WI38 (cell line): ENCODE results near the gene TDRD9.

Experiments used
- H3K4me3 ChIP-seq: 2 replicates; pipeline ENCODE4 v1.5.1; 2011; ENCODE audit warnings: low read depth, mild to moderate bottlenecking, control low read depth, low read length
- CTCF ChIP-seq: IDR thresholded peaks from 2 replicates; pipeline ENCODE4 v1.5.1; 2012; ENCODE audit warnings: low read depth, mild to moderate bottlenecking, control low read depth, low read length

The TDRD9 gene

GRCh38 chr14:104087505-104087904 is 159.2 kb downstream of the TDRD9 start:
- no peak for TF ChIP-seq CTCF
- H3K4me3 ChIP-seq, result no peak overlapping the region

DNA sequence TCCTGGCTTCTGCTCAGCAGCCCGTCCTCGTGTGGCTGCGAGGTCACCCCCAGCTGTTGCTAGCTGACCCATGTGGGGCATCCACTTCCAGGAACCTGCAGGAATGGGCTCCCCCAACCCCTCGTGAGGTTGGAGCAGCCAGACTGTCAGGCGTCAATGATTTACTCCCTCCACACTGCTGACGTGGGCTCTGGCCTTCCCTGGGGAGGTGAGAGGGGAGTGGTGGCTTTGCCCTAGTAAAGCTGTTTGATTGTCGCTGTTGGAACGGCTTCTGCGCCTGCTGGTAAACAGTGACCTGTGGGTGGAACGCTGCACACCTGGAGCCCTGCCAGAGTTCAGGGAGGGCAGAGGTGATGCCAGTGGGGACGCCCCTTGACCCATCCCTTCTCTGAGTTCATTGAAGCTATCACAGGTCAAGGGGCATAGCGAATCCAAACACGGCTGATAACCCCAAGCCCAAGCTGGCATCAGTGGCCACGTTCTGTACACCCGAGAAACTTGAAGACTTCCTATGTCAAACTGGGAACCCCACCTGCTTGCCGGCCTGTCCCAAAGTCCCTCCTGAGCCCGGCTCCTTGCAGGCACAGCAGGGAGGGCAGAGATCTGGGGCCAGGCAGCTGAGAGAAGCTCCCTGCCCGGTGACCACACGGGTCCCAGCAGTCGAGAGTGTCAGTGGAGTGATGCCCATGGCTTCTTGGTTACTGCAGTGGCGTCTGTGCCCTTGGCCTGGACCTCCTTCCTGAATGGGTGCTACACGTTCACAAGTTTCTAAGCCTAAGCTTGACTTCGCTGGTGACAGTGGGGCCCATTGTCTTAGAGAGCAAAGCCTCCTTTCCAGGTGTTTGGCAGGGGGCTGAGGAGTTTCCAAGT is 160.0 kb downstream of the TDRD9 start:
- H3K4me3 ChIP-seq, result no peak overlapping the region
- no peak for TF ChIP-seq CTCF

DNA sequence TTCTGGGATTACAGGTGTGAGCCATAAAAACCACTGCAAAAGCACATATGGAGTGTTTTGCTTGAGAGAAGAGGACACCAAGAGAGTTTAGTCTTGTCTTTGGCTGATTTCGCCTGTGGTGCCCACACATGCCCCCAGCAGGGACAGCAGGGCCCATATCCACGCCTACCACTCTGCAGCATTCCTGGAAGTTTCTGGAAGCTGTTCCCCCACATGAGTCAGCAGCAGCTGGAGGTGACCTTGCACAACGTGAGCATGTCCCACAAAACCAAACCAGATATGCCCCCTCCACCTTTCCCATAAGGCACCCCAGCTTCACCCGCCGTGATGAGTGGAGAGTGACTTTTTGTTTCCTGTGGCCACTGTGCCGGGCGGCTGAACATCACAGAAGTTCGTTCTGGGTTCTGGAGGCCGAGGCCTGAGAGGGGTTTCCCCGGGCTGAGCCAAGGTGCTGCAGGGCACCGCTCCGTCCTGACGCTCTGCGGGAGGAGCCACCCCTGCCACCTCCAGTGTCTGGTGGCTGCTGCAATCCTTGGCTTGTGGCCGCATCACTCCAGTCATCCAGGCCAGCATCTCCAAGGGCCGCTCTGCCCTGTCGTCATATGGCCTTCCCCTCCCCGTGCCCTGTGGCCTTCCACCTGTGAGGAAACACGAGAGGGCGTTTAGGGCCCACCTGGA is 162.0 kb downstream of the TDRD9 start:
- no peak for TF ChIP-seq CTCF
- no peak overlapping the region for H3K4me3 ChIP-seq

DNA sequence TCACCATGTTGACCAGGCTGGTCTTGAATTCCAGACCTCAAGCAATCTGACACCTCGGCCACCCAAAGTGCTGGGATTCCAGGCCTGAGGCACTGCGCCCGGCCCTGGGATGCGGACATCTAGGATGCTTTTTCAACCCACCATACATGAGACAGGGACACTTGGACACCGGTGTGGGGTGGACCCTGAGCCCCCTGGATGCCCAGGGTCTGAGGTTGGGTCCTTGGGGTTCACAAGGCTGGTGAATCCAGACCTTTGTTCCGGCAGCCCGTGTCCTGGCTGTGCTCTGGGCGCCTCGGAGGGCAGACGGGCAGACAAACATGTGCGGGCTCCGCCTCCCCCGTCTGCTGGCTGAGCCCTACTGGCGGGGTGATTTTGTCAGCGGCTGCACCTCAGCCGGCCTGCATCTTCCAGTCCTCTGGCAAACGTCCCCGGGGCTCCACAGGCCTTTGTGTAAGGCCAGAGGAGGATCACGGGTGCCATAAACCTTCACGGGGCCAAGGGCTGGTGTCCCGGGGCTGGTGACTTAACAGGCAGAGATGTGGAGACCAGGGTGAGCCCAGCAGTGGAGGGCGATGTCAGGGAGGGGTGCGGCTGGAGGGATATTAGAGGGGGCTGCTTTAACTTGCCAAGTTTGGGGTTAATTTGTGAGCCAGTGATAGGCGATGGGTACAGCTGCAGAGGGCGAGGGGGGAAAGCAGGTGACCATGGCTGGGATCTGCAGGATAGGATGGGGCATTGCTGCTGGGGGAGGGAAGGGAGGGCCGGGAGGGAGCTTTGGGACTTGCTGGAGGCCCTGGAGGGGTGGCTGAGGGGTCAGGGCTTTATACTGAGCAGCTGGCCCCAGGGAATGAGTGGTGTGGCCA is 163.0 kb downstream of the TDRD9 start:
- no peak for TF ChIP-seq CTCF
- no peak overlapping the region for H3K4me3 ChIP-seq

DNA sequence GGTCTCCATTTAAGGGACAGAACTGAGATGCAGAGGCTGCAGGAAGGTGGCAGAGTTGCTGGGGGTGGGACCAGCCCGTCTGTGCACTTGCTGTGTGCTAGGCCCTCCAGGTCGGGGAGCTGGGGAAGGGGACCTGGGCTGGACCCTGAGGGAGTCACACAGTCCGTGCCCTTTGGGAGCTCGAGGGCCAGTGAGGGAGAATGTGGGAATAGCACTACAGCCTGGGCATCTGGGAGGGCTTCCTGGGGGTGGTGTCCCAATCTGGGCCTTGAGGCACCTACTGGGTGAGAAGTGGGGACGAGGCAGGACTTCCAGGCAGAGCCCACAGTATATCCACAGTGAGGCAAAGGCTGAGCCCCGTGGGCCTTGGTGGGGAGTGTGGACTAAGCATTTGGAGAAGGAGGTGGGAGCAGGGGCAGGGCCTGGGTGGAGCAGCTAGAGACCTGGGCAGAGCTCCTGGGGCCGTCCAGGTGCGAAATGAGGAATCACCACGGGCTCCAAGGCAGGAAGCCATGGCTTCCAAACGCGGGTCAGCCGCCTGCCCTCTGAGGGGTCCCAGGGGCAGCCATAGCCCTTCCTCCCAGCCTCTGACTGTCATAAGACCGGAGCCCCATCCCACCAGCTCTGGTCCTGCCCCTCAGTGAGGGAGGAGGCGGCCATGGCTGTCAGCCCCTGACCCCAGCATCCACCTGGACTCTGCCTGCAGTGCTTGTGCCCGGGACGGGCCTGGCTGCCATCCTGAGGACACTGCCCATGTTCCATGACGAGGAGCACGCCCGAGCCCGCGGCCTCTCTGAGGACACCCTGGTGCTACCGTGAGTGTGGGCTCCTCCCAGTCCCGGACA is 163.9 kb downstream of the TDRD9 start:
- no peak for TF ChIP-seq CTCF
- H3K4me3 ChIP-seq, result no peak overlapping the region

GRCh38 chr14:104092931-104093365 is 164.7 kb downstream of the TDRD9 start:
- no peak for TF ChIP-seq CTCF
- H3K4me3 ChIP-seq, result no peak overlapping the region
